GM21786 (cell line): ENCODE measurements around the gene C7.
A peak's percentile ranks its signal among the peaks of the same experiment; 100 is the strongest.
"Not testable (repeated sequence)": the region's sequence is repeated elsewhere in the genome, so short reads cannot be mapped to it uniquely, and the experiment has no call there.

Experiments
- ATAC-seq: cut with Tn5 transposase; IDR thresholded peaks from one replicate; pipeline ENCODE4 v1.9.1; 2021; ENCODE audit not compliant: unreplicated experiment

Gene C7

GRCh38 chr5:40909264-40909663 is at the start of gene C7:
Gene C7 (plus strand): TSS chr5:40909497. CDS start chr5:40909611, 114 bp downstream.
- no peak for ATAC-seq

GRCh38 chr5:40860711-40861110 is 48.6 kb upstream of the C7 start:
- no peak for ATAC-seq

GRCh38 chr5:40865004-40865403 is 44.3 kb upstream of the C7 start:
- not testable (repeated sequence) for ATAC-seq

GRCh38 chr5:40866844-40867243 is 42.5 kb upstream of the C7 start:
- no peak for ATAC-seq

GRCh38 chr5:40869384-40869783 is 39.9 kb upstream of the C7 start:
- no peak for ATAC-seq

GRCh38 chr5:40871177-40871576 is 38.1 kb upstream of the C7 start:
- ATAC-seq: no peak

- ATAC-seq: not testable (repeated sequence)
Measured at GRCh38 chr5:40872253-40872652, 37.0 kb upstream of the C7 start.

GRCh38 chr5:40873286-40873880 is 35.9 kb upstream of the C7 start:
- ATAC-seq: no peak

- ATAC-seq: no peak
Measured at GRCh38 chr5:40875958-40876357, 33.3 kb upstream of the C7 start.

- no peak for ATAC-seq
Measured at GRCh38 chr5:40877371-40877988, 31.8 kb upstream of the C7 start.

- ATAC-seq: no peak
Measured at GRCh38 chr5:40879163-40879942, 29.9 kb upstream of the C7 start.

GRCh38 chr5:40882291-40882690 is 27.0 kb upstream of the C7 start:
- ATAC-seq: no peak

GRCh38 chr5:40883051-40883450 is 26.2 kb upstream of the C7 start:
- ATAC-seq: not testable (repeated sequence)

- ATAC-seq: not testable (repeated sequence)
Measured at GRCh38 chr5:40895440-40896425, 13.6 kb upstream of the C7 start.

- peak; percentile 77 for ATAC-seq
Measured at GRCh38 chr5:40904205-40904993, 4.9 kb upstream of the C7 start.

GRCh38 chr5:40904994-40905306 is 4.3 kb upstream of the C7 start:
- no peak for ATAC-seq

- ATAC-seq: no peak
Measured at GRCh38 chr5:40906351-40906751, 2.9 kb upstream of the C7 start.

GRCh38 chr5:40909723-40910122 is 426 bp downstream of the C7 start:
- no peak for ATAC-seq

GRCh38 chr5:40911266-40911665 is 2.0 kb downstream of the C7 start:
- no peak for ATAC-seq

- ATAC-seq: no peak
Measured at GRCh38 chr5:40914835-40915234, 5.5 kb downstream of the C7 start.
